H1 (cell line): ENCODE measurements around the gene SHC1. TPM values are rescaled to one million over a fixed set of nuclear protein-coding genes. Genes with fewer than 3 reads are reported as not detected.

Source experiments
- ASH2L ChIP-seq: fragments of 200-600, 300-600 bp; sonication (generic); IDR thresholded peaks from one replicate; pipeline ENCODE4 v1.7.1; 2017; ENCODE audit warnings: low read length
- CBX8 ChIP-seq: fragments of 300-800, 300-1000 bp; sonication (generic); IDR thresholded peaks from 2 replicates; pipeline ENCODE4 v1.7.1; 2016; ENCODE audit warnings: low read depth, low read length, borderline replicate concordance
- CHD1 ChIP-seq: IDR thresholded peaks from 2 replicates; pipeline ENCODE4 v1.6.1; 2012; ENCODE audit warnings: low read depth, low read length, improper control_type of control experiment
- CTBP2 ChIP-seq: IDR thresholded peaks from 2 replicates; pipeline ENCODE4 v1.7.0; 2011; ENCODE audit warnings: borderline replicate concordance, mild to moderate bottlenecking, moderate library complexity, mixed read lengths, low read length; ENCODE audit not compliant: insufficient read depth, insufficient read length
- GABPA ChIP-seq: IDR thresholded peaks from 2 replicates; pipeline ENCODE4 v1.6.1; 2011; ENCODE audit warnings: mild to moderate bottlenecking, low read length, moderate library complexity, borderline replicate concordance; ENCODE audit not compliant: insufficient read depth
- HDAC2 ChIP-seq, 2 experiments: fragments of 300-600 bp in 1 of 2; sonication (generic) in 1 of 2; IDR thresholded peaks; 2 replicates each; pipeline ENCODE4 v1.6.1; 2011 to 2012; ENCODE audit warnings: low read depth in 2 of 2, low read length in 2 of 2, mild to moderate bottlenecking in 2 of 2, moderate library complexity in 2 of 2, borderline replicate concordance in 1 of 2, inconsistent platforms in 1 of 2
- HDAC6 ChIP-seq: IDR thresholded peaks from one replicate; pipeline ENCODE4 v1.7.1; 2012; ENCODE audit warnings: low read depth, mild to moderate bottlenecking, inconsistent platforms, low read length, moderate library complexity
- JUN ChIP-seq: IDR thresholded peaks from 2 replicates; pipeline ENCODE4 v1.6.1; 2011; ENCODE audit warnings: low read depth, mild to moderate bottlenecking, improper control_type of control experiment, low read length
- JUND ChIP-seq: IDR thresholded peaks from 2 replicates; pipeline ENCODE4 v1.6.1; 2011; ENCODE audit warnings: mild to moderate bottlenecking, improper control_type of control experiment, low read length
- KDM1A ChIP-seq: fragments of 200-600, 300-600 bp; sonication (generic); IDR thresholded peaks from 2 replicates; pipeline ENCODE4 v1.7.1; 2016; ENCODE audit warnings: mild to moderate bottlenecking, low read length, borderline replicate concordance
- KDM5A ChIP-seq: fragments of 200-600 bp; IDR thresholded peaks from 2 replicates; pipeline ENCODE4 v1.7.1; 2012; ENCODE audit warnings: mild to moderate bottlenecking, low read length, inconsistent platforms, mixed read lengths
- MAFK ChIP-seq: IDR thresholded peaks from 2 replicates; pipeline ENCODE4 v1.6.1; 2012; ENCODE audit warnings: low read depth, mild to moderate bottlenecking, improper control_type of control experiment, low read length
- NANOG ChIP-seq: IDR thresholded peaks from 2 replicates; pipeline ENCODE4 v1.6.1; 2011; ENCODE audit warnings: low read length, low read depth, mild to moderate bottlenecking, inconsistent platforms; ENCODE audit not compliant: insufficient read depth, poor library complexity, severe bottlenecking
- NRF1 ChIP-seq: IDR thresholded peaks from 2 replicates; pipeline ENCODE4 v1.6.1; 2011; ENCODE audit warnings: mild to moderate bottlenecking, low read depth, low read length, improper control_type of control experiment
- POLR2A ChIP-seq, 2 experiments: IDR thresholded peaks; 1 replicate in 1 of 2; 2 replicates in 1 of 2; pipeline ENCODE4 v1.6.1; 2011; ENCODE audit warnings: low read depth in 2 of 2, low read length in 2 of 2, mild to moderate bottlenecking in 2 of 2; ENCODE audit errors: control extremely low read depth in 1 of 2
- RAD21 ChIP-seq, 2 experiments: IDR thresholded peaks in 1 of 2; conservative IDR thresholded peaks in 1 of 2; 2 replicates each; pipeline ENCODE4 v1.6.1; 2011; ENCODE audit warnings: low read depth in 2 of 2, low read length in 2 of 2, improper control_type of control experiment in 1 of 2, inconsistent platforms in 1 of 2, mild to moderate bottlenecking in 1 of 2, moderate library complexity in 1 of 2
- RBBP5 ChIP-seq: IDR thresholded peaks from 2 replicates; pipeline ENCODE4 v1.7.1; 2012; ENCODE audit warnings: low read depth, mild to moderate bottlenecking, inconsistent platforms, low read length, moderate library complexity, borderline replicate concordance
- SIRT6 ChIP-seq: IDR thresholded peaks from one replicate; pipeline ENCODE4 v1.7.1; 2012; ENCODE audit warnings: low read length, inconsistent platforms
- polyA plus RNA-seq, 7 experiments: library from polyadenylated mRNA; depleted of rRNA in 3 of 7; stranded (reverse) in 5 of 7; unstranded in 2 of 7; fragments of >200 nt in 5 of 7; fragments of 200-250 nt in 2 of 7; gene quantifications; 1 replicate in 5 of 7; 2 replicates in 1 of 7; 4 replicates in 1 of 7; pipeline versions ENCODE4 v1.2.1 to v1.2.3, GENCODE V29; 2011 to 2013; ENCODE audit warnings: missing spikeins in 2 of 7, mixed read lengths in 2 of 7
- total RNA-seq: library from RNA; stranded (reverse); fragmentation: NEBNext Ultra II Directional; extraction: Animal tissue kit (Norgen Biotek cat#: 25700); gene quantifications from 2 replicates; pipeline ENCODE4 v1.2.1, GENCODE V29; 2021
- TF ChIP-seq, protein P1 (sequence below): IDR thresholded peaks from 2 replicates; pipeline ENCODE4 v1.6.1; 2012; ENCODE audit warnings: low read length, inconsistent platforms
- TF ChIP-seq, protein P2 (sequence below): IDR thresholded peaks from 2 replicates; pipeline ENCODE4 v1.6.1; 2011; ENCODE audit warnings: low read length, improper control_type of control experiment

Gene SHC1
- total and polyA plus RNA-seq, 2 of the 8 experiments (the other 6 are each of a cell fraction or from before 2014, with no cell fraction given), result 177 to 212 TPM

- TF ChIP-seq NANOG (no peak), MAFK (no peak), CBX8 (no peak), HDAC6 (no peak), RAD21 (IDR thresholded peaks at IDR 0.05 in 1 of 2, conservative IDR thresholded peaks at IDR 0.05 in 1 of 2; ENCODE audit: low read depth in 2 of 2, low read length in 2 of 2) (no peak), NRF1 (no peak), GABPA (no peak), HDAC2 (IDR thresholded peaks at IDR 0.05; ENCODE audit: borderline replicate concordance in 1 of 2, low read depth in 2 of 2, low read length in 2 of 2) (no peak), SIRT6 (no peak), KDM5A (no peak), JUN (no peak), CTBP2 (no peak), POLR2A (IDR thresholded peaks at IDR 0.05; ENCODE audit: control extremely low read depth in 1 of 2, low read depth in 2 of 2, low read length in 2 of 2) (peak in 1 of 2 experiments; percentile 45; a peak in 1 of 3 replicates), ASH2L (no peak), KDM1A (no peak), CHD1 (peak; percentile 92; the same call in 1 of the 2 replicates), JUND (peak; percentile 96), RBBP5 (no peak; the same call in 1 of the 2 replicates)
- TF ChIP-seq, protein P1, sequence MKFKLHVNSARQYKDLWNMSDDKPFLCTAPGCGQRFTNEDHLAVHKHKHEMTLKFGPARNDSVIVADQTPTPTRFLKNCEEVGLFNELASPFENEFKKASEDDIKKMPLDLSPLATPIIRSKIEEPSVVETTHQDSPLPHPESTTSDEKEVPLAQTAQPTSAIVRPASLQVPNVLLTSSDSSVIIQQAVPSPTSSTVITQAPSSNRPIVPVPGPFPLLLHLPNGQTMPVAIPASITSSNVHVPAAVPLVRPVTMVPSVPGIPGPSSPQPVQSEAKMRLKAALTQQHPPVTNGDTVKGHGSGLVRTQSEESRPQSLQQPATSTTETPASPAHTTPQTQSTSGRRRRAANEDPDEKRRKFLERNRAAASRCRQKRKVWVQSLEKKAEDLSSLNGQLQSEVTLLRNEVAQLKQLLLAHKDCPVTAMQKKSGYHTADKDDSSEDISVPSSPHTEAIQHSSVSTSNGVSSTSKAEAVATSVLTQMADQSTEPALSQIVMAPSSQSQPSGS, result peak; percentile 59; the same call in 1 of the 2 replicates
- TF ChIP-seq, protein P2, sequence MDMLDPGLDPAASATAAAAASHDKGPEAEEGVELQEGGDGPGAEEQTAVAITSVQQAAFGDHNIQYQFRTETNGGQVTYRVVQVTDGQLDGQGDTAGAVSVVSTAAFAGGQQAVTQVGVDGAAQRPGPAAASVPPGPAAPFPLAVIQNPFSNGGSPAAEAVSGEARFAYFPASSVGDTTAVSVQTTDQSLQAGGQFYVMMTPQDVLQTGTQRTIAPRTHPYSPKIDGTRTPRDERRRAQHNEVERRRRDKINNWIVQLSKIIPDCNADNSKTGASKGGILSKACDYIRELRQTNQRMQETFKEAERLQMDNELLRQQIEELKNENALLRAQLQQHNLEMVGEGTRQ, result no peak
These were observed 33.2 kb downstream of the SHC1 start (continued) for GRCh38 chr1:154937085-154937987.
